ENCODE data around the gene AKIRIN2. TPM values are rescaled to one million over a fixed set of nuclear protein-coding genes. Genes with fewer than 3 reads are reported as not detected.

Gene AKIRIN2
- total and polyA plus RNA-seq, 8 donors: 43.6 to 71.4 (median 66.5) TPM

DNA sequence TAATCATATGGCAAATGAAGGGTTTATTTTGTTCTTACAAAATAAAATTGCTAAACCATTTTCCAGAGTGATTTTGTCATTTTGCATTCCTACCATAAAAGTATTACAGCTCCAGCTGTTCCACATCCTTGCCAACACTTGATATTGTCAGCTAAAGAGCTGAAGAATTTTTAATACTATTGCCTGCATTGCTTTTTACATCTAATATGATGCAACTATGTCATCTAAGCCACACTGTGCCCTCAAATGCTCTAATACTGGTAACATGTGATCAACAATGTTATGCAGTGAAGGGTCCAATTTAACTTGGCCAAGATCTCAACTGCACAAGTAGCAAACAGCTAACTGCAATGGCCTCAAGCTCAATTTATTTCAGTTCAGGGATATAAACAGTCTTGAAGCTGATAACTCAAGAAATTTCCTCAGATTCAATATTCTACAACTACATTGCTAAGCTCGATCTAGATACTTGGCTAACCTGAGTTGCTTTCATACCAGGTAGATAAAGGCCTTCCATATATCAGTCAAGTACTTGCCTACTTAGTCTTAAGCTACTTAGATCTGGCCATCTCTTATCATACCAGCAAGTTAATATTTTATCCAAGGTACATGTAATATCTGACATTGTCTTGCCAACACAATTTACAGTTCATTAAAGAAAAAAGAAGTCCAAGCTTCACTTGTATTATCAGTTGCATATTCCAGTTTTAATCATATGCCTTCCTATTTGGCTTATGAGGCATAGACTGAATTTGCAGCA lies 17.0 kb downstream of the AKIRIN2 start:
- no peaks in the 10 kb centered on the region for H3K9me3 ChIP-seq
- intact Hi-C loops (cut with DNase I): no loop called here
- H3K36me3 ChIP-seq: peaks cover 0 to 16% of the 10 kb centered on the region in 2 donors
- H3K4me1 ChIP-seq: peaks cover 11 to 73% of the 10 kb centered on the region in 2 donors
- DNase-seq: peak in 2 of 4 donors; percentile 49 to 66
- H3K27ac ChIP-seq: no peak overlapping the region
- no peaks in the 10 kb centered on the region for H3K27me3 ChIP-seq
- H3K4me3 ChIP-seq: no peak overlapping the region
- peak; percentile 30 for ATAC-seq
- TF ChIP-seq, protein P1, sequence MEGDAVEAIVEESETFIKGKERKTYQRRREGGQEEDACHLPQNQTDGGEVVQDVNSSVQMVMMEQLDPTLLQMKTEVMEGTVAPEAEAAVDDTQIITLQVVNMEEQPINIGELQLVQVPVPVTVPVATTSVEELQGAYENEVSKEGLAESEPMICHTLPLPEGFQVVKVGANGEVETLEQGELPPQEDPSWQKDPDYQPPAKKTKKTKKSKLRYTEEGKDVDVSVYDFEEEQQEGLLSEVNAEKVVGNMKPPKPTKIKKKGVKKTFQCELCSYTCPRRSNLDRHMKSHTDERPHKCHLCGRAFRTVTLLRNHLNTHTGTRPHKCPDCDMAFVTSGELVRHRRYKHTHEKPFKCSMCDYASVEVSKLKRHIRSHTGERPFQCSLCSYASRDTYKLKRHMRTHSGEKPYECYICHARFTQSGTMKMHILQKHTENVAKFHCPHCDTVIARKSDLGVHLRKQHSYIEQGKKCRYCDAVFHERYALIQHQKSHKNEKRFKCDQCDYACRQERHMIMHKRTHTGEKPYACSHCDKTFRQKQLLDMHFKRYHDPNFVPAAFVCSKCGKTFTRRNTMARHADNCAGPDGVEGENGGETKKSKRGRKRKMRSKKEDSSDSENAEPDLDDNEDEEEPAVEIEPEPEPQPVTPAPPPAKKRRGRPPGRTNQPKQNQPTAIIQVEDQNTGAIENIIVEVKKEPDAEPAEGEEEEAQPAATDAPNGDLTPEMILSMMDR (IDR thresholded peaks at IDR 0.05): no peak

DNA sequence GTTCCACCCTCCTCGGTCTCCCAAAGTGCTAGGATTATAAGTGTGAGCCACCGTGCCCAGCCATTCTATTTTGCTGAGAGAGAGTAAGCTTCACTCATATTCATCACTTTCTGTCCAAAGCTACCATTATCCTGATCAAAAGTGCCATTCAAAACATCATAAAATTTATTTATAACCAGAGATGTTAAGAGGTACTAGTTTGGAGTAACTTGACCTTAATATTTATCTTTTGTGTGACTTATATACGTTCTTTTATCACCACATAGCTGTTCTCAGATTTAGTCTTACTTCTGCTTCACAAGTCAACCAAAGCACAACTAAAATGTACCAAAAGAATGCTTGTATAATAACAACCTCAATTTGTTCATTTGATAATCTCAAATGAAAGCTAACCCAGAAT lies 18.1 kb downstream of the AKIRIN2 start:
- H3K36me3 ChIP-seq: peaks cover 0 to 22% of the 10 kb centered on the region in 2 donors
- intact Hi-C loops (cut with DNase I): no loop called here
- TF ChIP-seq, protein P1 (IDR thresholded peaks at IDR 0.05): no peak
- no peak overlapping the region for H3K27ac ChIP-seq
- no peaks in the 10 kb centered on the region for H3K27me3 ChIP-seq
- peaks cover 11 to 62% of the 10 kb centered on the region in 2 donors for H3K4me1 ChIP-seq
- DNase-seq (no peak), ATAC-seq (no peak)
- no peak overlapping the region for H3K4me3 ChIP-seq
- no peaks in the 10 kb centered on the region for H3K9me3 ChIP-seq

DNA sequence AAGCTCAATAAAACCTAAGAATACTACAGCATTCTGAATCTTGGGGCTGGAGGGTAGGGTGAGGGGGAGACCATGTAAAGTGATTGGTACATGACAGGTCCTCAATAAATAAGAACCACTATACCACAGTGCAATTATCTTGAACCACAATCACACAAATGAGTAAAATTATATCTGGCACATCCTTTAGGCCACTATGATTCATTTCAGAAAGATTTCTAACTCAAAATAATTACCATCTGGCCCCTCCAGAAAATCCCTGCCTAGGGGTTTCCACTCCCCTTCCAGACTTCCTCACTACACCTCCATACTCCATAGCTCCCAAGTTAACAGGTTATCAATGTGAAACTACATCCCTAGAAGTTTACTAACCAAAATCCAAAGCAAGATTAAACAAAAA lies 19.7 kb downstream of the AKIRIN2 start:
- intact Hi-C loops (cut with DNase I): no loop called here
- Histone ChIP-seq H3K27me3 (no peaks in the 10 kb centered on the region), H3K36me3 (peaks cover 0 to 34% of the 10 kb centered on the region in 2 donors), H3K4me1 (peaks cover 11 to 54% of the 10 kb centered on the region in 2 donors), H3K27ac (no peak overlapping the region), H3K9me3 (no peaks in the 10 kb centered on the region), H3K4me3 (no peak overlapping the region)
- TF ChIP-seq, protein P1 (IDR thresholded peaks at IDR 0.05): no peak
- DNase-seq: no peak
- no peak for ATAC-seq

DNA sequence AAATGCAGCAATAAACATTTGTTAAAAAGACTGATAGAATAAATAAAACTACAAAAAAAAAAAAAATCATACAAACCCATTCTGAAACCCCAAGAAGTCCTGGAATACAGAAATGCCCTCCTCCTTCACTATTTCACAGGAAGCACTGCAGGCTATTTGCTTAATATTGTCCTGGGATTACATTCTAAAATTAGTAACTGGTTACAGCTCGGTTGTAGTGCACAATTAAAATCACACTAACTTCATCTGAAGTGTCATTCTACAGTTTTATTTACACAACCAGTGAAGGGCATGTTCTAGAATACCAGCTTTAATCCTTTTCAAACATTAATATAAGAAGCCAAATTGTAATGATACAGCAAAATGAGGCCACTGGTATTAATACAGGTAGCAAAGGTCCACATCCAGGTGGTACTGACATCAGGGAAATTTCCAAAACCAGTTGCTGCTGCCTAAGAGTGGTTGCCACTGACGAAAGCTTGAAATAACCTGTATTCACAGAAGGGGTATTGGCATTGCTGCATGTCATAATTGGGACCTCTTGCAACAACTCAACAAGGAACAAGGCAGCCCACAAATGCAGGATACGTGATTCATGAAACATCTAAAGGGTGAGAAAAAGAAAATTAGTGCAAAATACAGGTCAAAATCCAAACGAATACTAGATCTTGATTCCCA lies 26.9 kb downstream of the AKIRIN2 start:
- H3K4me1 ChIP-seq: peaks cover 3 to 37% of the 10 kb centered on the region in 2 donors
- H3K36me3 ChIP-seq: peaks cover 0 to 79% of the 10 kb centered on the region in 2 donors
- H3K4me3 ChIP-seq: no peak overlapping the region
- intact Hi-C loops (cut with DNase I): no loop called here
- ATAC-seq (peak; percentile 81), DNase-seq (no peak)
- no peaks in the 10 kb centered on the region for H3K27me3 ChIP-seq
- TF ChIP-seq, protein P1 (IDR thresholded peaks at IDR 0.05): no peak
- no peaks in the 10 kb centered on the region for H3K9me3 ChIP-seq
- peak overlapping the region in 1 of 2 donors; percentile 6 for H3K27ac ChIP-seq

DNA sequence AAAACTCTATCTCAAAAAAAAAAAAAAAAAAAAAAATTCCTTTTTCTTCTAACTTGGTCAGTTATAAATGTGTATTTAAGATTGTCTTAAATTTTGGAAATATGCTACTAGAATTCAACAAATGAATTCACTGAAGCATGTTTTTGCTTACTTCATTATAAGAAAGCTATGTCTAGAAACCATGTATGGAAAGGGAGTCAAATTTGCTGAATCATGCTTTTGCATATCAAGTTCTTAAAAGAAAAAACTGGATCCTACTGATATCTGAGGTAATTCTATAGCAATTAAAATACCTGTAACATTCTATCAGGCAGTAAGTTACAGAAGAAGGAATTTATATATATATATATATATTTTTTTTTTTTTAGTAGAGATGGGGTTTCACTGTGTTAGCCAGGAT lies 27.7 kb downstream of the AKIRIN2 start:
- DNase-seq (no peak), ATAC-seq (no peak)
- H3K9me3 ChIP-seq: no peaks in the 10 kb centered on the region
- H3K27ac ChIP-seq: peak overlapping the region in 1 of 2 donors; percentile 6
- peaks cover 3 to 37% of the 10 kb centered on the region in 2 donors for H3K4me1 ChIP-seq
- TF ChIP-seq, protein P1 (IDR thresholded peaks at IDR 0.05): no peak
- intact Hi-C loops (cut with DNase I): no loop called here
- H3K4me3 ChIP-seq: no peak overlapping the region
- H3K27me3 ChIP-seq: no peaks in the 10 kb centered on the region
- peaks cover 0 to 86% of the 10 kb centered on the region in 2 donors for H3K36me3 ChIP-seq

Measured in left lung (tissue), 10 donors.